ENCODE measurements around the gene CAPG. TPM values are rescaled to one million over a fixed set of nuclear protein-coding genes. Genes with fewer than 3 reads are reported as not detected.
"Not testable (repeated sequence)": the region's sequence is repeated elsewhere in the genome, so short reads cannot be mapped to it uniquely, and the experiment has no call there.

The CAPG gene
- total RNA-seq, 1 donor from 2014 or later = 62.6 TPM

GRCh38 chr2:85396531-85397470 lies 13.4 kb downstream of the CAPG start:
- DNase-seq = no peak

DNA sequence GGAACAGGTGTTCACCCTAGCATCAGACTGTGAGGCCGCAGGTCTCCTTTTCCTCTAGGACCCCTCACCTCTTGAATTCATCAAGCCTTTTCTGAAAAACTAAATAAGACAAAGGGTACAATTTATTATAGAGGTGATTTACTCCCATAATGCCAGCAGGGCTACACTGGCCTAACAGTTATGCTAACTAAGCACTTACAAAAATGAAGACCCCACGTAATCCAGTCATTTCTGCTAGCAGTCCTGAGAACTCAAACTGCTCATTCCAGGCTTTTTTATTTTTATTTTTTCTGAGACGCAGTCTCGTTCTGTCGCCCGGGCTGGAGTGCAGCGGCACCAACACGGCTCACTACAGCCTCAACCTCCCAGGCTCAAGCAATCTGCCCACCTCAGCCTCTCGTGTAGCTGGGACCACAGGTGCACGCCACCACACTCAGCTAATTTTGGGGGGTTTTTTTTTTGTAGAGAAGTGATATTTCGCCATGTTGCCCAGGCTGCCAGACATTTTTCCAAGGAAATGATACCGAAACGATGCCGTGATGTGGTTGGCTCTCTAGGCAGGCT lies 14.2 kb downstream of the CAPG start:
- DNase-seq = no peak

DNA sequence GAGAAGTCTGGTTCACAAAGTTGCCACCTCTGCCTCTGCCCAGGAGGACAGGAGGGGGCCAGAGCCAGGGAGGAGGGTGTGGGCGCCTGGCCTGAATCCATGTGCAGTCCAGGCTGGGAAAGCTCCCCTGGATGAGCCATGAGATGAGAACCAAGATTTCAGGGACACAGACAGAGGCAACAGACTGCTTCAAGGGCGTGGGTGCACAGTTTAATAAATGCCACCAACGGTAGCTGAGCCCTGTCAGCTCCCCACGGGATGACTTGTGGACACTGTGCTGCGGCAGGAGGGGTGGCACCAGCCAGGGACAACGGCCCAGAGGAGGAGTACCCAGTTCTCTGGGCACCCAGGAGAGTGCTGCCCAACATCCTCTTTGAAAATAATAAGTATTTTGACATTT lies 15.2 kb downstream of the CAPG start:
- DNase-seq = no peak

DNA sequence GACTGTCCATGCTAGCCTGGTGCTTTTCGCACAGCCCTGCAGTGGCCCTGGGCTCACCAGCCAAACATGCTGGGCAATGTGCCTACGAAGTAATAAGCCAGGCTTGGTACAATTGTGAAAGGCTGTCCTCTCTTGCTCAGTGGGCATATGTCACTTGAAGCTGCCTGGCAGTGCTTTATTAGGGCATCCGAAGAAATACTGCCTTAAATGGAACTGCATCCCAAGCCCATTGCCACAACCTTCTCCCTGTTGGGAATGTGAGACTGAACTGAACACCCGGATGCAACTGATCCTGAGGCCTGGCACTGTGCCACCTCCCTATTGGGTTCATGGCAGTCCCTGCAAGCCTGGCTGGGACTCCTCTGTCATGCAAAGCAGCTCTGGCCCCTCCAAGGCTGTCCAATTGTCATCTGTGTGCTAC lies 15.9 kb downstream of the CAPG start:
- no peak for DNase-seq

GRCh38 chr2:85393836-85394235 lies 16.3 kb downstream of the CAPG start:
- no peak for DNase-seq

- DNase-seq = no peak
Measured at GRCh38 chr2:85390941-85391669, 19.1 kb downstream of the CAPG start.

GRCh38 chr2:85388878-85389538 lies 21.2 kb downstream of the CAPG start:
- no peak for DNase-seq

- DNase-seq = no peak
Measured at GRCh38 chr2:85387754-85388153, 22.4 kb downstream of the CAPG start.

DNA sequence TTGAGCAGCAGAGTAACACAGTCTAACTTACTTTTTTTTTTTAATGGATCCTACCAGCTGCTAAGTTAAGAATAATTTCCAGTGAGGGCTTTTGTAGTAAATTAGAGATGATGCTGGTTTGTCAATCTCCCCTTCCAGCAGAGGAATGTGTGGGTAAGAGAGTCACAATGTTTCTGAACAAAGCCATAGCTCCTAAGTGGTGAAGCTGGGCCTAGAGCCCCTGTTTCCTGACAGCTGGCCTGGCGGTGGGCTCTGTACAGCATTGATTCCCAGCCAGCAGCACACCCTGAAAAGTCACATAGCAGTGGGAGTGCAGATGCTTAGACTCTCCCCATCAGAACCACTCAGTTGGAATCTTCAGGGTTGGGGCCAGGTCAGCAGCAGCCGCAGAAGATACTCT lies 24.4 kb downstream of the CAPG start:
- DNase-seq = no peak

DNA sequence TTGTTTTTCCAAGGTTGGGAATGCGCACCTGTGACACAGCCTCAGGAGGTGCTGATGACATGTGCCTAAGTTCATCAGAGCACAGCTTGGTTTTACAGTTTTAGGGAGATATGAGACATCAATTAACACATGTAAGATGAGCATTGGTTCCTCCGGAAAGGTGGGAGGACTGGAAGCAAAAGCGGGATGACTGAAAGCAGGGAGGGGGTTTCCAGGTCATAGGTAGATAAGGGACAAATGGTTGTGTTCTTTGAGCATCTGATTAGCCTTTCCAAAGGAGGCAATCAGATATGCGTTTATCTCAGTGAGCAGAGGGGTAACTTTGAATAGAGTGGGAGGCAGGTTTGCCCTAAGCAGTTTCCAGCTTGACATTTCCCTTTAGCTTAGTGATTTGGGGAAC lies 26.3 kb downstream of the CAPG start:
- no peak for DNase-seq

DNA sequence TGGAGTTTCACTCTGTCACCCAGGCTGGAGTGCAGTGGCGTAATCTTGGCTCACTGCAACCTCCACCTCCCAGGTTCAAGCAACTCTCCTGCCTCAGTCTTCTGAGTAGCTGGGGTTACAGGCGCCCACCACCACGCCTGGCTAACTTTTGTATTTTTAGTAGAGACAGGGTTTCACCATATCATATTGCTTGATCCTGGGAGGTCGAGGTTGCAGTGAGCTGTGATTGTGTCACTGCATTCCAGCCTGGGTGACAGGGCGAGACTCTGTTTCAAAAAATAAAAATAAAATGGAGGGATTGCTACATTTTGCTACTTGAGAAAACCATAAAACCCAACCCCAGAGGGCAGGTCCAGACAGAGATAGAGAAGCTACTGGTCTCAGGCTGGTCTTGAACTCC lies 27.0 kb downstream of the CAPG start:
- not testable (repeated sequence) for DNase-seq

GRCh38 chr2:85380048-85380447 lies 30.1 kb downstream of the CAPG start:
- DNase-seq = no peak

DNA sequence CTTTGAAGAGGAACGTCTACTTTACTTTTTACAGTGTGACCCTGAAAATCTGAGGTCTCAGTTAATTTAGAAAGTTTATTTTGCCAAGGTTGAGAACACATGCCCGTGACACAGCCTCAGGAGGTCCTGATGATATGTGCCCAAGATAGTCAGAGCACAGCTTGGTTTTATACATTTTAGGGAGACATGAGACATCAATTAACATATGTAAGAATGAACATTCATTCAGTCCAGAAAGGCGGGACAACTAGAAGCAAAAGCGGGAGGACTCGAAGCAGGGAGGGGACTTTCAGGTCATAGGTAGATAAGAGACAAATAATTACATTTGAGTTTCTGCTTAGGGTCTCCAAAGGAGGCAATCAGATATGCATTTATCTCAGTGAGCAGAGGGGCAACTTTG lies 31.9 kb downstream of the CAPG start:
- DNase-seq = no peak

- no peak for DNase-seq
Measured at GRCh38 chr2:85377083-85377482, 33.1 kb downstream of the CAPG start.

DNA sequence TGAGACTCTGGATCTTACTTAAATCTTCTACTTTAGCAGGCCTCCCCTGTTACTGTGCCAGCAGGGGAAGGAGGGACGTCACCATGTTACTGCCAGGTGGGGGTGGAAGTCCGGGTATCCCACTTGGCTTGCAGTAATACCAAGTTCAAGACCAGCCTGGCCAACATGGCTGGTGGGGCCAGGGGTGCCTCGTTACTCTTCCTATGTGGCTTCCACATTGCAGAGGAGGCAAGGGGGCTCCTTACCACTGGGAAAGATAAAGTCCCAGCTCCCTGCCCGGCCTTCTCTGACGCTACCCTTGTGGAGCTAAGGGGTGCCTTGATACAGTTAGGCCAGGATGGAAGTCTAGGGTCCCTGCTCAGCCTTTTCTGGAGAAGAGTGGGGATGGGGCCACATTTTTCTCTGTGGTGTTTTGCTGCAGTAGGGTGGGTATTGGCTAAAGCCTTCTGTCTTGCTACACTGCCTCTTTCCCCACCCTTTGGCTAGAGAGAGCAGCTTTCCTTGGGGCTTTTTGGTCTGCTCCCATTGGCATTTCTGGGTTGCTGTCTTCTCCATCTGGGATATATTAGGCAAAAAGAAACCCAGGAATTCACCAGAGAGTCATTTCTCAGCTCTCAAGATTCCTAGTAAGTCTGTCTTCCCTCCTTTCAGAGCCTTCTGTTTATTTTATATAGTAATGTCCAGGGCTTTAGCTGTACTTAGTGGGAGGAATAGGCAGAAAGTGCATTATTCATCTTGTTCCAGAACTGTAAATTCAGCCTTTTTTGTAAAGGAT lies 33.7 kb downstream of the CAPG start:
- DNase-seq = no peak

- no peak for DNase-seq
Measured at GRCh38 chr2:85371045-85371444, 39.1 kb downstream of the CAPG start.

DNA sequence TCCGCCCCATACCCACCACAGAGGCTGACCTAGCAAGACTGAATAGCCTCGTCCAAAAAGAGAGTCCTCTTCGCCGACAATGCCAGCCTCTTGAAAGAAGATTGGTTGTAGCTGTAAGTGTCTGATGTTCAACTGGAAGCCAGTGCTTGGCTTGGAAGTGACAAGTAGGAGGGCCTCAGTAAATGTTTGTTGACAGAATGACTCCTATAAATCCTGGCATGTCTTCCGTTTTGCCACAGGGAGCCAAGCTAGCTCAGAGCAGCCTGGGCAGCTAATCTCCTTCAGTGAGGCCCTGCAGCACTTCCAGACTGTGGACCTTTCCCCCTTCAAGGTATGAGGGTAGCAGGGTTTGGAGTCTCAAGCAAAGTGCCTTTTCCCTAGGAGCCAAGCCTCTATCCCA lies 40.7 kb downstream of the CAPG start:
- DNase-seq = no peak

DNA sequence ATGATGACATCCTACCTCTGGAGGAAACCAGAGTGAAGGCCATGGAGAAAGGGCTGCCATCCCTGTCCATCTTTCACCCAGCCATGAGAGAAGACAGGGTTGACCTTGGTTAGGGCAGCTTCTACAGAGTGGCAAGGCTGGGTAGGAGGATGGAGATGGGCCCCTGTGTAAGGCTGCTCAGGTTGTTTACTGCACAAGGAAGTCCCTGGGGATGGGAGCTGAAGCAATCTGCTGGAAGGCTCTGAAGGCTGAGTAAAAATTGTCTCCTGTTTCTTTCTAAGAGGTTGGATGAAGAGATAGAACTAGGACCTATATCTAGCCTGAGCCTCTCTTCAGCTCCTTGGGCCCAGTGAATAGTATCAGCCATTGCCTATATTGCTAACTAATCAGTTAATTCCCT lies 41.2 kb downstream of the CAPG start:
- no peak for DNase-seq

GRCh38 chr2:85367180-85367579 lies 43.0 kb downstream of the CAPG start:
- DNase-seq = no peak

DNA sequence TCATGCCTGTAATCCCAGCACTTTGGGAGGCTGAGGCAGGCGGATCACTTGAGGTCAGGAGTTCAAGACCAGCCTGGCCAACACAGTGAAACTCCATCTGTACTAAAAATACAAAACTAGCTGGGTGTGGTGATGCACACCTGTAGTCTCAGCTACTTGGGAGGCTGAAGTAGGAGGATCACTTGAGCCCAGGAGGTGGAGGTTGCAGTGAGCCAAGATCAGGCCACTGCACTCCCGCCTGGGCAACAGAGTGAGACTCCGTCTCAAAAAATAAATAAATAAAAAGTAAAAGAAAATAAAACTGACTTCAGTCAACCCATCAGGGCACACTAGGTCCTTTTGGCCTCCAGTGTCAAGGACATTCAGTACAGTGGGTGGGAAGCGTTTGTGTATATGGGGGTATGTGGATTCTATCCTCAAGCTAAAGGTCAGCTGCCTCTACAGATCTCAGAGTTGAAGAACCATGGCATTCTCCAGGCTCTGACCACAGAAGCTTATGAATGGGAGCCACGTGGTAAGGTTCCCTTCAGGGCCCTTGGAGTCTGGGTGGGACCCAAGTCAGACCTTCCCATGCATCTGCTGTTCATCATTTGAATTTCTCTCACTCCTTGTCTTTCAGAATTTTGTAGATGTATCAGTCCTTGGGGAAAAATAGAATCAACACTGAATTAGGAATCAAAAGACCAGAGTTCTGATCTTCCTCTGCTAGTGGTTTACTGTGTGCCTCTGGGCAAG lies 47.3 kb downstream of the CAPG start:
- DNase-seq = not testable (repeated sequence)

DNA sequence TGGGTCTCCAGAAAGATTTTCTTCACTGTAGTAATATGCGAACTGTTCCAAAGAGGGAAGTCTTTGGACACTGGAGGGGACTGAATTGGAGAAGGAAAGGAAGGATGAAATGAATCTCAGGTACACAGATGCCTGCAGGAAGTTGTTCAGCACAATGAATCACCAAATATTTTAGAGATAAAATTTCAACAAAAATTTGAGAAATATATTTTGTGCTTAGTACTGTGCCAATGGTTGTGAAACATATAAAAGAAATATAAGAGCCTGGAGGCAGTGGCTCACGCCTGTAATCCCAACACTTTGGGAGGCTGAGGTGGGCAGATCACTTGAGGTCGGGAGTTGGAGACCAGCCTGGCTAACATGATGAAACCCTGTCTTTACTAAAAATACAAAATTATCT lies 52.4 kb downstream of the CAPG start:
- DNase-seq = no peak

Measured in skin of body (tissue), 2 donors.